ENCODE results near the gene RGS10. TPM values are rescaled to one million over a fixed set of nuclear protein-coding genes. Genes with fewer than 3 reads are reported as not detected.
"Not testable (repeated sequence)": the region's sequence is repeated elsewhere in the genome, so short reads cannot be mapped to it uniquely, and the experiment has no call there.

RGS10 gene
- total RNA-seq, 1 donor from 2014 or later, result 10.5 TPM

GRCh38 chr10:119538632-119539358 lies 3.7 kb downstream of the RGS10 start:
- no peak for DNase-seq

- DNase-seq, result no peak
Observed at GRCh38 chr10:119537953-119538630, 4.4 kb downstream of the RGS10 start.

DNA sequence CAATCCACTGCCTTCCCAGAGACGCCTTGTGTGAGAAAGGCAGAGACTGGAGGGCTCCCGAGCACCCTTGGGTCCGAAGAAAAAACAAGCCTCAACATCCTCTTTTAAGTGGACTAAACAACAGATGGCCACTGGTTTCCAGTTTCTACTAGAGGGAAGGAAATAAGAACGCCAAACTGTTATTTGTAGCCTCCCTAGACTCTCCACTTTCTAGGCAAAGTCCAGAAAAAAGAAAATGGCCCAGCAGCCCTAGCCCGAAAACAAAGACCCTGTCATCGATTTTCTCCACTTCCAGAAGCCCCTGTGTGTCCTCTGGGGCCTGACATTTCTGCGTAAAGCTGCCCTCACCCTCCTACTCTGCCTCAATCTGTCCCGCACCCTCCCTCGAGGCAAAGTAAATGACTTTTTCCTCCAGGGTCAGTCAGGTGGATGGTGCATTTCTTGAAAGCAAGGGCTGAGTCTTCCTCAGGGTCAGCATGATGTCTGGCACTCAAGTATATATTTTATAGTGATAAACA lies 6.0 kb downstream of the RGS10 start:
- DNase-seq, result no peak

DNA sequence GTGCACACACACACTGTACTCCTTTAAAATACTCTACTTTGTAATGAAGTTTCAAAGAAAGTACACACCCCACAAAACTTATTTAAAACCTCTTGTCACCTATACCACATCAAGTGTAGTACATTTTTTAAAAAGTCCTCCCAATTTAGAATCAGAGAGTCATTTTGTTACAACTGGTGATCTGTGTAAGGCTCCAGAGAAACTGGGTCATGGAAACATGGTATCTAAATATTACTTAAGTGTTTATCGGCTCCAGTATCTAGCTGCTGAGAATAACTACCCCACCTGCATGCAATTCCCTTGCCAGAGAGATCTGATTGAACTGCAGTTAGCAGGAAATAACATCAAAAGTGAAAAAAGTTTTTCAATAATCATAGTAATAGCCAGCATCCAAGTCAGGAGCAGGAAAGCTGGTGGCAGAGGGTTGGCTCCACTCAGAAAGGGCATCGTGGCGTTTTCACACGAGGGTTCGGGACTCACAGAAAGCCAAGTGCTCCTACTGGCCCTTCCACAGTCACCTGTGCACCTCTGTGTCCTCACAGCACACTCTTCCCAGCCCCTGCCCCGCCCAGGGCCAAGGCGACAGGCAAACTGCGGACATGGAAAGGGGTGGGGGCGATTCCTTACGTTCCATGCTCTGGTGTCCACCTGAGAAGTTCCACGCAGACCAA lies 6.5 kb downstream of the RGS10 start:
- no peak for DNase-seq

DNA sequence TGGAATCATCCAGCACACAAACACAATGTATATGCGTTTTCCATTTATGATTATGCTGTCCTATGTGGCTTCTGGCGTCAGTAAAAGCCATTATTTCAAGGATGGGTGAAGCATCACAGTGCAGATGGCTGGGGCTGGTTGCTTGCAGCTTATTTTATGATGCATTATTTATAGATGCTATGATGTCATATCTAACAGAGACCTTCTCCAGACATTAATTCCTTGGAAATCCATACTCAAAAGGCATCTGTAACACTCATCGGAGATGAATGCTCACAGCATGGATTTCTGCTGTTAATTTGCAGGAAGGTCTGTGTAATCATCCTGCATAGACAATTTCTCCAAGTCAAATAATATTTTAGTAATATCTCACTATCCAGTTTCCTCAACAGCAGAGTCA lies 7.2 kb downstream of the RGS10 start:
- no peak for DNase-seq

GRCh38 chr10:119533473-119533872 lies 9.0 kb downstream of the RGS10 start:
- no peak for DNase-seq

- not testable (repeated sequence) for DNase-seq
Observed at GRCh38 chr10:119532791-119533190, 9.7 kb downstream of the RGS10 start.

- DNase-seq, result not testable (repeated sequence)
Observed at GRCh38 chr10:119532251-119532650, 10.3 kb downstream of the RGS10 start.

DNA sequence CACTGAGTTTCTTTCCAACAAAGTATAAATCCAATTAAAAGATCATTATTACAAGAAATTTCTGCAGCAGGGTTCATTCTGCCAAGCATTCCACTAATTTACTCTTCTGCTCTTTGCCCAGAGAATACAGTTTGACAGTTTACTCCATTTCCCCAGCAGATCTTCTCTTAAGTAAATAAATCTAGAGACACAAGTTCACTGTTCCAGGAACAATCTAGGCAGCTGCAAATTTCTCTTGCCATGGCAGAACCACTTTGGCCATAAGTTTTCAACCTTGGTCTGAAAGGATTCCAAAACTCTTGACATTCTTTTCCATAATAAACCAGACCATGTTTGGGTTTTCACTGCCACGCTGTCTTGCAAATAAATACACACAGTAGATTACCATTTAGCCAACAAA lies 11.5 kb downstream of the RGS10 start:
- DNase-seq, result no peak

DNA sequence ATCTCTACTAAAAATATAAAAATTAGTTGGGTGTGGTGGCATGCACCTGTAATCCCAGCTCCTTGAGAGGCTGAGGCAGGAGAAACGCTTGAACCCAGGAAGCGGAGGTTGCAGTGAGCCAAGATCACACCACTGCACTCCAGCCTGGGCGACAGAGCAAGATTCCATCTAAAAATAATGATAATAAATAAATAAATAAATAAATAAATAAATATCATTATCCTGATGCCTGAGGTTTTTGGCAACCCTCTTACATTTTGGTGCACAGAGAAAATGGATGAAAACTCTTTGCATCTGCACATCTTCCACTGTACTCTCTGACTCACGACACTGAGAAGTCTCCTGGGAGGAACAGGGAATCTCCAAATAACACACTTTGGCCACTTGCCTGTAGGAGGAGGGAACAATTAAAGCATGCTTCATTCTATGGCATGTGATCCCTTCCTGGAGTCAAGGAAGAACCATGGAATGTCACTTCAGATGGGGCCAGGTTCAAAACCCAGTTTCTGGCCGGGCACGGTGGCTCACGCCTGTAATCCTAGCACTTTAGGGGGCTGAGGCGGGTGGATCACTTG lies 13.8 kb downstream of the RGS10 start:
- not testable (repeated sequence) for DNase-seq

DNA sequence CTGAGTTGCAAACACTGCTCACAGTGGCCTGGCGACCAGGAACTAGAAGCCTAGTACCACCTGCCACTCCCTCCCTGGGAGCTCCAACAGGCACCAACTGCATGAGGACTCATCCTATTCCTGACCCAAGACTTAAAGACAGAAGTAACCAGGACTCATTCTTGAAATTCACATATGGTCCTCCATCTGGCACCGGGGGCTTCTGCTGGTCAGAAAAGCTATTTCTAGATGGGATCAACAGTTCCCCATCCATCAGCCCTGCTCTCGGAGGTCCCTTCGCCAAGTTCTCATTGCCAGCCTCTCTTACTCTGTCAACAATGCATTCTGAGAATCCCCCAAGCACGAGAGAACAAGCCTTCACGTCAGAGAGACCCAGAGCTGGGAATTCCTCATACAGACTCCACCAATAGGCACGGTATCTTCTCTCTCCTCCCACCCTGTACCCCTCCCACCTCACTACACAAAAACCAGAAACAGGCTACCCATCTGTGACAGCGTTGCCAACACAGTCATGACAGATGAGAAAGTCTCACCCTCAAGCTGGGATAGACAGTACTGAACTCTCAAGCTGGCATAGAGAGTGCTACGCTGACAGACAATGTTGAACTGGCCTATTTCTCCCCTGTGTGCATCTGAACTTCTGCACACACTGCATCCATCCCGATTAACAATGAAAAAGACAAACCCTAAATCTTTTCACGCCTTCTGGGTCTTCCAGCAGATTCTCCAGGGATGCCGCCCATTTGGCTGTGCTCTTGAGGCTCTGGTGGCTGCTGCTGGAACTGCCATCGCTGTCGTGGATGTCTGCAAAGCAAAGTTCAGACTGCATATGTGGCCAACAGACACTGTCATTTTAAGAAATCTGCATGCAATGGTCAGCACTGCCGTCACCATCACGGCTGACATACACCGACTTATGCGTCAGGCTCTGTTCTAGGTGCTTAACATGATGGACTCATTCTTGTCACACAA lies 15.6 kb downstream of the RGS10 start:
- DNase-seq, result no peak

DNA sequence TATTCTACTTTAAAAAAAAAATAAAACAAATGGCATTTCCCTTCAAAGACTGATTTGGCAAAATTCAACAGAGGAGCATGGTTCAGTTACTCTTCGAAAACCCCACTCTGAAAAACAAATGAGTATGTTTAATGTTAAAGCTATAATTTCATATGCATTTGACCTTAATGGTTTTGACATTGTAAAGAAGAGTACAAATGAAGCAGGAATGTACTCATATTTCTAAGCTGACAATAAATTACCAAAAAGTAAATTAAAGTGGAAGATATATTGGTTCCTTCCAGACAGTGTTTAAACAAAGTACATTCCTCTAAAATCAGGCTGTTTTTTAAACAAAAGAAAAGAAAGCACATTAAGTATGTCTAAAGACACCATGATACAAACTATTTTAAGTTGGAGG lies 16.4 kb downstream of the RGS10 start:
- no peak for DNase-seq

DNA sequence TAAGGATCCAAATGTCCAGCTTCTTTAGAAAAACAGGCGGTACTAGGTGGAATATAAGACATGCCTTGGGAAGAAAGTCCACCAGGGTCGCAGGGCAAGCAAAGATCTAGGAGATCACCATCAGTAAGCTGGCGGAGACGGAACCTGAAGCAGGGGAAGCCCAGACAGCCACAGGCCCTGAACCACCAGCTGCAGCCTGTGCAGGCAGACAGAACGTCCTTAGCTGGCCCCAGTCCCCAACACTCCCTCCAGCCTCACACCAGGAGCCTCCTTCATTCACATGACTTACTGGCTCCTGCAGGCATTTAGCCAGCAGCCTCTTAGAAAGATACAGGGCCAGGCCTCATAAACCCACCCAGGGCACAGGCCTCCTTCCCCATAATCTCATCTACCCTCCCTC lies 17.4 kb downstream of the RGS10 start:
- DNase-seq, result no peak

GRCh38 chr10:119524720-119525070 lies 17.8 kb downstream of the RGS10 start:
- no peak for DNase-seq

- no peak for DNase-seq
Observed at GRCh38 chr10:119523895-119524719, 18.4 kb downstream of the RGS10 start.

DNA sequence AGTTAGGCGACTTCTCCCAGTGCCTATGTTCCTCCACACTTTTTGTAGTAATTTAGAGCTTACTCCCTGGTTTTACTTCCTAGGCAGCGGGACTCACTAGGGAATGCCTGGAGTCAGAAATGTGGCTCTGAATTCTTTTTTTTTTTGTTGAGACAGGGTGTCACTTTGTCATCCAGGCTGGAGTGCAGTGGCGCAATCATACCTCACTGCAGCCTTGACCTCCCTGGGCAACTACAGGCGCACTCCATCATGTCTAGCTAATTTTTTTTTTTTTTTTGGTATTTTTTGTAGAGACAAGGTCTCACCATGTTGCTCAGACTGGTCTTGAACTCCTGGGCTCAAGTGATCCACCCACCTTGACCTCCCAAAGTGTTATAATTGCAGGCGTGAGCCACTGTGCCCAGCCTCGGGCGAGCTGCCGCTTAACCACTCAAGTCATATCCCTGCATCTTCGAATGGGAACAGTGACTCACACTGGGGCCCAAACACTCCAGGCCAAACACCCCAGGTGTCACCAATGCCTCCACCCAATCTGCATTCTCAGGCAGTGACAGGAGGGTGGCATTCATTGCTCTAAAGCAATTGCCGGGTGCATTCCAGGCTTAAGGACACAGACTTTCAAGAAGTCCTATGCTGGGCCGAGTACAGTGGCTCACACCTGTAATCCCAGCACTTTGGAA lies 19.6 kb downstream of the RGS10 start:
- no peak for DNase-seq

DNA sequence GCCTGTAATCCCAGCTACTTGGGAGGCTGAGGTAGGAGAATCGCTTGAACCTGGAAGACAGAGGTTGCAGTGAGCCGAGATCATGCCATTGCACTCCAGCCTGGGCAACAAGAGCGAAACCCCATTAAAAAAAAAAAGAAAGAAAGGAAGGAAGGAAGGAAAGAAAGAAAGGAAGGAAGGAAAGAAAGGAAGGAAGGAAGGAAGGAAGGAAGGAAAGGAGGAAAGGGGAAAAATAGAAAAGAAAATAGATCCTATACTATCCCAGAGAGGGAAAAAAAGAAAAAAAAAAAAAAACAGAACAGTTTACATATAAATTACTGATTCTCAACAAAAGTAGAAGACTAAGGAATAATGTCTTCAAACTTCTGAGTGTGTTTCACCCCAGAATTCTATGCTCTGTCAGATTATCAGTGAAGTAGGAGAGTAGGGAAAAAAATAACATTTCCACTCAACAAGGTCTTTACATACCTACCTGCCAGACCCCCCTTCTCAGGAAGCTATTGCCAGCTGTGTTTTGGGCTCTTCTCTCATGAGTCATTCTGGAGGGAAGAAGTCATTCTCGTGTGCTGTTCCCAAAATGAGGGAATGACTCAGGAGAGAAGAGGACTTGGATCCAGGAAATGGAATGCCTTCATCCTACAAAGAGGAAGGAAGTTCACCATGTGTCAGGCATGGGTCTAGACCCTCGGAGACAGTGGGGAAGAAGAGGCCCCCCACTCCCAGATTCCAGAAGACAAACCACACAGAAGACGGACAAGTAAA lies 20.9 kb downstream of the RGS10 start:
- no peak for DNase-seq

- no peak for DNase-seq
Observed at GRCh38 chr10:119520283-119520682, 22.2 kb downstream of the RGS10 start.

- no peak for DNase-seq
Observed at GRCh38 chr10:119518936-119519335, 23.6 kb downstream of the RGS10 start.
